ENCODE results near the gene SORCS2.

GRCh38 chr4:7347981-7348380 is 155.6 kb downstream of the SORCS2 start:
- TF ChIP-seq CTCF (IDR thresholded peaks at IDR 0.05; ENCODE audit: low read length) (no peak), EZH2 (IDR thresholded peaks at IDR 0.05; ENCODE audit: borderline replicate concordance, low read length) (no peak)

All from OCI-LY1 (cell line).